BE2C (cell line): ENCODE measurements around the gene PSMG4.

Source experiments
- DNase-seq: peaks from one replicate; pipeline ENCODE4 v3.0.0-alpha.2; 2020
- H3K27me3 ChIP-seq: fragments of 250-450 bp; sonication (Bioruptor Pico); 2 replicates; pipeline ENCODE4 v1.5.1; 2020; ENCODE audit warnings: mild to moderate bottlenecking
- H3K36me3 ChIP-seq: fragments of 250-450 bp; sonication (Bioruptor Pico); 2 replicates; pipeline ENCODE4 v1.5.1; 2020; ENCODE audit warnings: mild to moderate bottlenecking
- H3K4me1 ChIP-seq: fragments of 250-450 bp; sonication (Bioruptor Pico); 2 replicates; pipeline ENCODE4 v1.5.1; 2020
- H3K4me3 ChIP-seq: 2 replicates; pipeline ENCODE4 v1.5.1; 2011; ENCODE audit warnings: low read depth, low read length
- H3K9me3 ChIP-seq: fragments of 250-450 bp; sonication (Bioruptor Pico); 2 replicates; pipeline ENCODE4 v1.5.1; 2020
- CTCF ChIP-seq: IDR thresholded peaks from 2 replicates; pipeline ENCODE4 v1.5.1; 2012; ENCODE audit warnings: mild to moderate bottlenecking, low read depth, low read length

Gene PSMG4

GRCh38 chr6:3305216-3305565, 46.4 kb downstream of the PSMG4 start:
- Histone ChIP-seq H3K9me3 (no peaks in the 10 kb centered on the region), H3K27me3 (peaks cover 22% of the 10 kb centered on the region), H3K4me1 (no peaks in the 10 kb centered on the region), H3K36me3 (no peaks in the 10 kb centered on the region), H3K4me3 (no peak overlapping the region)
- no peak for DNase-seq
- TF ChIP-seq CTCF, result no peak

- Histone ChIP-seq H3K4me1 (no peaks in the 10 kb centered on the region), H3K4me3 (no peak overlapping the region), H3K9me3 (no peaks in the 10 kb centered on the region), H3K27me3 (peaks cover 22% of the 10 kb centered on the region), H3K36me3 (no peaks in the 10 kb centered on the region)
- no peak for DNase-seq
- TF ChIP-seq CTCF, result no peak
Observed at GRCh38 chr6:3305831-3306230, 47.1 kb downstream of the PSMG4 start.

GRCh38 chr6:3306848-3307247, 48.1 kb downstream of the PSMG4 start:
- no peak overlapping the region for H3K4me3 ChIP-seq
- no peak for DNase-seq
- no peaks in the 10 kb centered on the region for H3K4me1 ChIP-seq
- H3K27me3 ChIP-seq, result peaks cover 18% of the 10 kb centered on the region
- H3K36me3 ChIP-seq, result no peaks in the 10 kb centered on the region
- no peaks in the 10 kb centered on the region for H3K9me3 ChIP-seq
- TF ChIP-seq CTCF, result no peak

- Histone ChIP-seq H3K4me3 (no peak overlapping the region), H3K9me3 (no peaks in the 10 kb centered on the region), H3K36me3 (no peaks in the 10 kb centered on the region), H3K4me1 (no peaks in the 10 kb centered on the region), H3K27me3 (peaks cover 16% of the 10 kb centered on the region)
- no peak for TF ChIP-seq CTCF
- no peak for DNase-seq
Observed at GRCh38 chr6:3307436-3307835, 48.7 kb downstream of the PSMG4 start.

- Histone ChIP-seq H3K4me1 (no peaks in the 10 kb centered on the region), H3K36me3 (no peaks in the 10 kb centered on the region), H3K4me3 (no peak overlapping the region), H3K27me3 (peaks cover 19% of the 10 kb centered on the region), H3K9me3 (no peaks in the 10 kb centered on the region)
- TF ChIP-seq CTCF, result no peak
- no peak for DNase-seq
Observed at GRCh38 chr6:3308106-3308505, 49.4 kb downstream of the PSMG4 start.

GRCh38 chr6:3309391-3310050, 50.8 kb downstream of the PSMG4 start:
- DNase-seq, result no peak
- TF ChIP-seq CTCF, result no peak
- no peaks in the 10 kb centered on the region for H3K4me1 ChIP-seq
- no peak overlapping the region for H3K4me3 ChIP-seq
- H3K27me3 ChIP-seq, result peaks cover 22% of the 10 kb centered on the region
- no peaks in the 10 kb centered on the region for H3K36me3 ChIP-seq
- H3K9me3 ChIP-seq, result no peaks in the 10 kb centered on the region
